Activated naive CD8-positive, alpha-beta T cell treated with anti-CD3 and anti-CD28 coated beads, Interleukin-2, amount 50 U/mL, for 24 hours (primary cell): ENCODE measurements around the gene TULP4.

Experiments
- ATAC-seq: fragments of 150-1000 bp; cut with Tn5 transposase; one replicate; pipeline ENCODE4 v1.10.0; 2021
- DNase-seq: peaks from one replicate; pipeline ENCODE4 v3.0.0; 2021
- H3K27ac Mint-ChIP-seq: one replicate; pipeline ENCODE4 v1.8.0; 2021; ENCODE audit warnings: mild to moderate bottlenecking, mixed read lengths
- H3K27me3 Mint-ChIP-seq: one replicate; pipeline ENCODE4 v1.8.0; 2021; ENCODE audit warnings: mixed read lengths
- H3K36me3 Mint-ChIP-seq: one replicate; pipeline ENCODE4 v1.8.0; 2021; ENCODE audit warnings: low read depth, mixed read lengths
- H3K4me1 Mint-ChIP-seq: one replicate; pipeline ENCODE4 v1.8.0; 2021; ENCODE audit warnings: mixed read lengths
- H3K4me3 Mint-ChIP-seq: one replicate; pipeline ENCODE4 v1.8.0; 2021; ENCODE audit warnings: mild to moderate bottlenecking, moderate library complexity, mixed read lengths
- H3K9me3 Mint-ChIP-seq: one replicate; pipeline ENCODE4 v1.8.0; 2021; ENCODE audit warnings: mixed read lengths

TULP4 gene

DNA sequence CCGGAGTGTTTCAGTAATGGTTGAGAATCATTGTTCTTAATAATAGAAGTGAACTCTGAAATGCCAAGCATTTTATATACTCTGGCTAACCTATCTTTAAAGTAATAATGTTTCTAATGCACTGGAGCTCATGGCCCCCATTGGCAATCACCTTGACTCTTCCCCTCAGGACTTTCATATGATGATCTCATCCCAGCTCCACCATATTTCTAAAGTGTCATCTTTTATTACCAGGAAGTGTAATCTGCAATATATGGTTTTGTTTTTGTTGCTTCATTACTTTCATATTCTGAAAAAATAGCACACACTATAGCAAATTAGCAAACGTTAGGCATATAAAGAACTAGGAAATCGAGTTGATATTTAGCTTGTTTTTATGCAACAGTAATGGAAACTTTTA lies 60.3 kb downstream of the TULP4 start:
- DNase-seq: no peak
- Mint-ChIP-seq H3K9me3 (no peaks in the 10 kb centered on the region), H3K27ac (no peak overlapping the region), H3K27me3 (no peaks in the 10 kb centered on the region), H3K4me1 (peaks cover 4% of the 10 kb centered on the region), H3K4me3 (no peak overlapping the region), H3K36me3 (peaks cover 1% of the 10 kb centered on the region)
- ATAC-seq: no peak

DNA sequence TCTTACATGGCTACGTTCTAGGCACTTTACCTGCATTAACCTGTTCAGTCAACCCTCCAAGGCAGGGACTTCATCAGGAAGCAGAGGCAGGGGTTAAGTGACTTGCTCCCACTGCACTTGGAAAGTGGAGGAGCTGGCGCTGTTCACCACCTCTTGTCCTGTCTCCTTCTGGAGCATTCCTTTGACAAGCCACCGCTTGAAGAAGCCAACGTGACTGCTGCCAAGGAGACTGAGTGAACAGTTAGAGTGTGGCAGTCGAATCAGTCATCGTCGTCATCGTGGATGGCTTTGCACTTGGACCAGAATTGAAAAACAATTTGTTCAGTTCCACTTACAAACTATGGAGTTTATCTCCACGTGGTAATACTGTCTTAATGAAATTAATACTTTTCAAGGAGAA lies 60.9 kb downstream of the TULP4 start:
- H3K27ac Mint-ChIP-seq: no peak overlapping the region
- no peaks in the 10 kb centered on the region for H3K27me3 Mint-ChIP-seq
- DNase-seq: no peak
- ATAC-seq: no peak
- H3K36me3 Mint-ChIP-seq: peaks cover 1% of the 10 kb centered on the region
- no peak overlapping the region for H3K4me3 Mint-ChIP-seq
- H3K4me1 Mint-ChIP-seq: peaks cover 4% of the 10 kb centered on the region
- H3K9me3 Mint-ChIP-seq: no peaks in the 10 kb centered on the region

DNA sequence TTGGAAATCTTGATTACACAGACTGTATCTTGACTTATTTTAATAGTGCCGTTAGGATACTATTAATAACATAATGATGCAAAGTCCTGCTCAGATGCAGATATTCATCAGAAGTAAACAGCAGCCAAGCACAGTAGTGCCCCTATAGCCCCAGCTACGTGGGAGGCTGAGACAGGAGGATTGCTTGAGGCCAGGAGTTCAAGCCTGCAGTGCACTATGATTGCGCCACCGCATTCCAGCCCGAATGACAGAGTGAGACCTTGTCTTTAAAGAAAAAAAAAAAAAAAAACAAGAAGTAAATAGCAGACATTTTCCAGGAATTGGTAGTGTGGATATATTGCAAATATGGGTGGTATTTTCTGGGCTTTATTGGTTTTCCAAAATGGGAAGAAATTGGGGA lies 61.8 kb downstream of the TULP4 start:
- peaks cover 1% of the 10 kb centered on the region for H3K36me3 Mint-ChIP-seq
- H3K9me3 Mint-ChIP-seq: no peaks in the 10 kb centered on the region
- H3K27ac Mint-ChIP-seq: no peak overlapping the region
- no peak for DNase-seq
- no peak overlapping the region for H3K4me3 Mint-ChIP-seq
- ATAC-seq: no peak
- no peaks in the 10 kb centered on the region for H3K27me3 Mint-ChIP-seq
- H3K4me1 Mint-ChIP-seq: peaks cover 4% of the 10 kb centered on the region

DNA sequence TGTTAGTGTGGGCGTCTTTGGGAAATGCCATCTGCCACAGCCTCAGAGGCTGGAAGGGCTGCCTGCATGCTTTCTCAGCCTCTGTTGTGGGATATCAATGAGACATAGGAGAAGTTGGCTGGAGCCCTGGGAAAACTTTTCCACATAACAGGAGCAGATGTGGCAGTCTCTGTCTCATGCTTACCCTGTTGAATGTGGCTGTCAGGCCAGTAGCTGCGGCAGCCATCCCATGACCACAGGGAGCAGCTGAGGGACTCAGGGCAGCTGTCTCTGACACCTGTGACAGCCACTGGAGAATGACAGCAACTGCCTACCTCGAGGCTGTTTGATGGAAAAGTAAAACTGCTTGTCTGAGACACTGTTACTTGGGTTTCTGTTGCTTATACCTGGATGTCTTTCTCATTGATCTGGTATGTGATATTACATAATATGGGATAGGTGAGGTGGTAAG lies 64.4 kb downstream of the TULP4 start:
- no peaks in the 10 kb centered on the region for H3K9me3 Mint-ChIP-seq
- H3K4me1 Mint-ChIP-seq: peaks cover 2% of the 10 kb centered on the region
- no peak for DNase-seq
- H3K4me3 Mint-ChIP-seq: no peak overlapping the region
- peaks cover 1% of the 10 kb centered on the region for H3K36me3 Mint-ChIP-seq
- no peaks in the 10 kb centered on the region for H3K27me3 Mint-ChIP-seq
- no peak for ATAC-seq
- H3K27ac Mint-ChIP-seq: no peak overlapping the region

DNA sequence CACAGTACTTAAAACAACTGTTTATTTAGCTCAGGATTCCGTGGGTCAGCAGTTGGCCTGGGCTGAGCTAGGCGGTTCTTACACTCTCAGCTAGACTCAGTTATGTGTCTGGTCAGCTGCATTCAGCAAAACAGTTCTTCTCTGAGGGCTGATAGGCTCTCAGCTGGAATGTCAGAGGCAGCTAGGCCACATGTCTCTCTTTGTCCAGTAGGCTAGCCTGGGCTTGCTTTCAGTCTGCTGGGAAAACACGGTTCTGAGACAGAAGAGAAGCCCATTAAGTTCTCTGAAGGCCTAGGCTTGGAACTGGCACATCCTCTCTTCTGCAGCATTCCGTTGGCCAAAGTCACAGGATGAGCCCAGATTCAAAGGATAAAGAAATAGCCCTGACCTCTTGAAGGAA lies 65.6 kb downstream of the TULP4 start:
- Mint-ChIP-seq H3K4me3 (no peak overlapping the region), H3K9me3 (no peaks in the 10 kb centered on the region), H3K27me3 (no peaks in the 10 kb centered on the region), H3K4me1 (no peaks in the 10 kb centered on the region), H3K27ac (no peak overlapping the region), H3K36me3 (no peaks in the 10 kb centered on the region)
- ATAC-seq: no peak
- DNase-seq: no peak

DNA sequence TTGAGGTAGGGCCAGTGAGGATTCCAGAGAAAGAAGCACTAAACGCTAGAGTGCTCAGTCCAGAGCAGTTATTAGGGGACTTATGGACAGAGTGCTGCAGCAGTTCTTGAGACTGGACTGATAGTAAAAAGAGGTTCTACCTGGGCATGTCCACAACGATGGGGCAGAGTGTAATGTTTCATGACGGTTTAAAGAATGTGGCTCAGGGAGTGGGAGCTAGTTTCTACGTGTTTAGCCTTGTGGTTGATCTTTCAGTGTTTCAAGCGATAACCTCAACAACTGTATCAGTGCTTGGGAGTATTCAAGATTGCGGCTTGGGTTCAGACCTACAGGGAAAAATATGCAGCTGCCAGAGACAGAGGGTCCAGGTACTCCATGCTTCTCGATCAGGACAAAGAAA lies 67.1 kb downstream of the TULP4 start:
- Mint-ChIP-seq H3K27ac (no peak overlapping the region), H3K9me3 (no peaks in the 10 kb centered on the region), H3K27me3 (no peaks in the 10 kb centered on the region), H3K36me3 (no peaks in the 10 kb centered on the region), H3K4me1 (no peaks in the 10 kb centered on the region), H3K4me3 (no peak overlapping the region)
- no peak for DNase-seq
- no peak for ATAC-seq

DNA sequence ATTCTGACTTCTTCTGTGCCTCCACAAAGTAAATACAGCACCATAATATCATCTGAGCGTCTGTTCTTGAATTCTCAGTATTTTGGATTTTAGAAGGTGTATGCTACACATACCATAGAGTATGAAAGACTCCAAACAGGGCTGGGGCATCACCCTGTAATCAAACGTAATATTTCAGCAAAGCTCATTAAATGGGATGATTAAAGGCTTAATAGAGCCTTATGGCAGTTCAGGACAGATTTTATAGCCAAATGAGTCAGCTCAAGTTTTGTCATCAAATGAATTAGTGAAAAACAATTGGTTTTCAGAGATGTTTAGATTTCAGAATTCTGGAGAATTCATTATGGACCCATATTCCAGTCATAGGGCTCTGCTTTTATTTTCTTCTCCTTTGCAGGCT lies 68.9 kb downstream of the TULP4 start:
- DNase-seq (no peak), ATAC-seq (no peak)
- no peaks in the 10 kb centered on the region for H3K36me3 Mint-ChIP-seq
- no peak overlapping the region for H3K27ac Mint-ChIP-seq
- H3K9me3 Mint-ChIP-seq: no peaks in the 10 kb centered on the region
- H3K27me3 Mint-ChIP-seq: no peaks in the 10 kb centered on the region
- no peak overlapping the region for H3K4me3 Mint-ChIP-seq
- H3K4me1 Mint-ChIP-seq: no peaks in the 10 kb centered on the region

DNA sequence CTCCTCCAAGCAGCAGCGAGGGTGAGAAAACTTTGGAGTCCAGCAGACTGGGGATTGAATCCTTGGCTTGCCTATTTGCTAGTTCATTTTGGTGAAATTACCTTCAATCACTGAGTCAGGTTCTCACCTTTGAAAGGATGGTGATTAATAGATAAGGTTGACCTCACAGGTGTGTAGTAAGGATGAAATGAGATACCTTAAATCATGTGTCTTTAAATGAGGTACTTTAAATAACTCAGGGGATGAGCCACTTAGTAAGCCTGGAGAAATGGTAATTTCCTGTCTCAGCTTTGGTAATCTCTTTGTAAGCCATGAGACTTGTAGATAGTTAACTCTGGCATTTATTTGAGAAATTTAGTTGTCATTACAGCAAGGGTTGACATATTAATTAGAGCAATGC lies 70.2 kb downstream of the TULP4 start:
- DNase-seq (no peak), ATAC-seq (no peak)
- Mint-ChIP-seq H3K4me3 (no peak overlapping the region), H3K36me3 (no peaks in the 10 kb centered on the region), H3K9me3 (no peaks in the 10 kb centered on the region), H3K4me1 (no peaks in the 10 kb centered on the region), H3K27ac (no peak overlapping the region), H3K27me3 (no peaks in the 10 kb centered on the region)

DNA sequence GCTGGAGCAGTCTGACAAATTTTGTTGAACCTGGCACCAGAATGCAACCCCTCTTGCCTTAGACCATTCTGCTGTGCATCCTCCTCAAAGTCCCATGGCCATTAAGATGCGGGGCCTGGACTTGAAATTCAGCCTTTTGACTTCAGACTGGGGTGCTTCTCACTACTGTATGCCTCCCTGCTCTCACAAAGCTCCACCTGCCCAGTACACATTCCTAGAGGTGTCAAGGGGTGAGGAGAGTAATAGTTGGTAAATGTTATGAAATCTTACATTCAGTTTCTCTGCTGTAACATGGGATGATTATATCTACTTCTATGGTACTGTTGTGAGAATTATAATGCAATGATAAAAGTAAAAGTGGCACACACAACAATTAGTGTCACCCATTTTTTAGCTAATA lies 70.8 kb downstream of the TULP4 start:
- no peak overlapping the region for H3K27ac Mint-ChIP-seq
- ATAC-seq: no peak
- no peaks in the 10 kb centered on the region for H3K27me3 Mint-ChIP-seq
- no peak overlapping the region for H3K4me3 Mint-ChIP-seq
- H3K4me1 Mint-ChIP-seq: no peaks in the 10 kb centered on the region
- no peaks in the 10 kb centered on the region for H3K9me3 Mint-ChIP-seq
- H3K36me3 Mint-ChIP-seq: no peaks in the 10 kb centered on the region
- no peak for DNase-seq

DNA sequence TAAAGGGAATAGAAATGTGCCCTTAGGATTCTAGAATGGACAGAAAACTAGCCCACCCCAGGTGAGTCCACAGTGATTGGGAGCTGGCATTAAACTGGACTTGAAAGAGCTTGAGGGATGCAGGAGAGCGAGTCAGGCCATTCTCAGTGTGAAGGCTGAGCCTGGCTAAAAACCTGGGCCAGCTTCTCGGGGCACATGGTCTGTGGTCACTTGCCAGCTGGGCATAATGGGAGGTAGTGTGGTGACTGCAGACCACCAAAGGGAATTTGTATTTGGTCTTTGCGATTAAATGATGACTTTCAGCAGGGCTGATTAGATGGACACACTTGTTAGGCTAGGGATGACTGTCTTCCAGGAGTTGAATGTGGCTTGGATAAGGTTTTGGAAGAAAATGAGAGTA lies 71.3 kb downstream of the TULP4 start:
- Mint-ChIP-seq H3K27ac (no peak overlapping the region), H3K36me3 (no peaks in the 10 kb centered on the region), H3K27me3 (no peaks in the 10 kb centered on the region), H3K9me3 (no peaks in the 10 kb centered on the region), H3K4me1 (no peaks in the 10 kb centered on the region), H3K4me3 (no peak overlapping the region)
- DNase-seq (no peak), ATAC-seq (no peak)

DNA sequence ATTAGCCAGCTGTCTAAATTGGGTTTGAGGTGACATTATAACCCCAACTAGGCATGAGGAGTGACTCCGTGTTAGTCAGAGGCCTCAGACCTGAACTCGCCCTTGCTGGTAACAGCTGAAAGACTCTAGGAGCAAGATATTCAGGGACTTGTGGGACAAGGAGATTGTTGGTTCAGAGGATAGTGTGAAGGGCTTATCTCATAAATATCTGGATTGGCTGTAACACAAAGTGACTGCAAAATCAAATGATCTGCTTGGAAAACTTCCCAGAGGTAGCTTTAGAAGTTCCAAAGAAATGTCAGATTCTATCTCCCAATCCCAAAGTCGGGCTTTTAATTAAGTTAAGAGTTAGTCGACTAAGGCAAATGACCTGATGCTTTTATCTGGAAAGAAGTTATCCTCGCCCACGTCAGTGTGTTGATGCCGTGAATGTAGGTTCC lies 72.4 kb downstream of the TULP4 start:
- H3K27me3 Mint-ChIP-seq: no peaks in the 10 kb centered on the region

DNA sequence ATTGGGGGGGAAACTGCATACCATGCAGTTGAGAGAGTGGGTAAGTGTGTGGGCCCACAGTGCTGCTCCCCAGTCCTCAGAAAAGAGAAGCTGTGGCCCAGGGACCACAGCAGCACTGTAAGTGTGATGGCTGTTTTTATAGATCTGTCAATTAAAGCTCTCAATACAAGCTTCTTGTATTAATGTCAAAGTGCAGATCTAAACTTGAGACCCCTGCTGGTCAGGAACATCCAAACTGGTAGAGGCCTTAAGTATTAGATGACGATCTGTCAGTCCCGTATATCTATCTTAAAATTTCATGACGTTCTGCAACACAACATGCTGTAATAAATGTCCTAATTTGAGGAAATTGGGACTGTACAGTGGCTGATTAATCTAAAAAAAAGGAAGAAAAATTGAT lies 74.8 kb downstream of the TULP4 start:
- ATAC-seq (no peak), DNase-seq (no peak)
- peaks cover 3% of the 10 kb centered on the region for H3K4me1 Mint-ChIP-seq
- no peaks in the 10 kb centered on the region for H3K27me3 Mint-ChIP-seq
- H3K36me3 Mint-ChIP-seq: peaks cover 7% of the 10 kb centered on the region
- H3K4me3 Mint-ChIP-seq: no peak overlapping the region
- H3K27ac Mint-ChIP-seq: no peak overlapping the region
- no peaks in the 10 kb centered on the region for H3K9me3 Mint-ChIP-seq

More for the DNA sequence above, 72.4 kb downstream of the TULP4 start:
- Mint-ChIP-seq H3K9me3 (no peaks in the 10 kb centered on the region), H3K4me1 (peaks cover 3% of the 10 kb centered on the region), H3K4me3 (no peak overlapping the region), H3K36me3 (no peaks in the 10 kb centered on the region), H3K27ac (no peak overlapping the region)
- ATAC-seq (no peak), DNase-seq (no peak)

DNA sequence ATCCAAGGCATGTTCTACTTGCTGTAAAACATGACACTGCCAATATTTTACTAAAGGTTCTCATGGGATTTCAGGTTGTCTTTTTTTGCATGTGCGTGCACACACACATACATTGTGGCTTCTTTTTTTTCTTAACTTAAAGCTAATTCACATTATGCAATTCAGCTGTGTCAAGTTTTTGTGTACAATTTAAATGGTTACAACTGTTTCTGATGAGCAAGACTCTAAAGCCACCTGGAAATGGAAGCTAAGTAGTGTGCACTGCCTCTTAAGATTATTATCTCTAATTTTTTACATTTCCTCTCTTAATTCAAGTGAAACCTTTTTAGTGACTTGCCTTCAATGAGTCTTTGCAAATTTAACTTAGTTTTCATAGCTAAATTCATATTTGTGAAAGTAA lies 75.3 kb downstream of the TULP4 start:
- no peaks in the 10 kb centered on the region for H3K27me3 Mint-ChIP-seq
- H3K4me1 Mint-ChIP-seq: peaks cover 3% of the 10 kb centered on the region
- H3K27ac Mint-ChIP-seq: no peak overlapping the region
- DNase-seq: no peak
- peaks cover 10% of the 10 kb centered on the region for H3K36me3 Mint-ChIP-seq
- no peak for ATAC-seq
- no peak overlapping the region for H3K4me3 Mint-ChIP-seq
- H3K9me3 Mint-ChIP-seq: no peaks in the 10 kb centered on the region

DNA sequence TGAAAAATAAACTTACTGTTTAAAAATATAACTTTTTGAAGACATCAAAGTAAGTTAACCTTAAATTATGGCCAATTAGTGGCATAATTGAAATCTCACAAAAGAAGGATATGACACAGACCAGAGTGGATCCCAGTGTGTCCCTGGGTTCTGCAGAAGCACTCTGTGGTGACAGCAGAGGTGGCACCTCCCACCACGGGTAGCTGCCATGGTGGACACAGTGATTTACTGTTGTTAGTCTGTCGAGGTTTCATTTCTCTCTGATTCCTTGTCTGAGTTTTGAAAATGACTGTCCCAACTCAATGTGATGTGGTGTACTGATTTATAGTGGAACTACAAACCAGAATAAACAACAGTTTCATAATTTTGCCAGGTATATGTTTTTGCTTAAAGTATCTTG lies 76.5 kb downstream of the TULP4 start:
- no peaks in the 10 kb centered on the region for H3K27me3 Mint-ChIP-seq
- peaks cover 2% of the 10 kb centered on the region for H3K9me3 Mint-ChIP-seq
- no peak overlapping the region for H3K4me3 Mint-ChIP-seq
- H3K4me1 Mint-ChIP-seq: peaks cover 3% of the 10 kb centered on the region
- no peak for DNase-seq
- H3K27ac Mint-ChIP-seq: no peak overlapping the region
- no peak for ATAC-seq
- peaks cover 16% of the 10 kb centered on the region for H3K36me3 Mint-ChIP-seq

DNA sequence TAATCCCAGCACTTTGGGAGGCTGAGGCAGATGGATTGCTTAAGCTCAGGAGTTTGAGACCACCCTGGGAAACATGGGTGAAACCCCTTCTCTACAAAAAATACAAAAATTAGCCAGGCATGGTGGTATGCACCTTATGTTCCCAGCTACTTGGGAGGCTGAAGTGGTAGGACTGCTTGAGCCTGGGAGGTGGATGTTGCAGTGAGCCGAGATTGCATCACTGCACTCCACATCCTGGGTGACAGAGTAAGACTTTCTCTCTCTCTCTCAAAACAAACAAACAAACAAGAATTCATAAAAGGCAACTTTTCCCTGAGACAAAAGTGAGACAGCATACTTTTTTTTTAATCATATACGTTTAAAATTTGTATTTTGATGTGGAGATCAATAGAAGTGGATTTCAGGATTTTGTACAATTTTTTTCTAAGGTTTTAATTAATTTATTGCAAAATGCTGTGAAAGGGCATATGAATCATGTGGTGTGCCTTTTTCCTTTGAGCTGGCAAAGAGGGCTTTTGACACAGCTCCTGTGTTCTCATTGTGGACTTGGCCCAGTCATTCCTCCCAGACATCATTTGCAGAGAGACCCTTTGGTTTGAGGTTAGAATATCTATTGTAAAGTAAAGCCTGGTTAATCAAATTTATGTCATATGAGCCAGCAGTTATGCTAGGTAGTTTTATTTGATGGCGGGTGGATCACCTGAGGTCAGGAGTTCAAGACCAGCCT lies 77.1 kb downstream of the TULP4 start:
- Mint-ChIP-seq H3K27ac (no peak overlapping the region), H3K36me3 (peaks cover 22% of the 10 kb centered on the region), H3K27me3 (no peaks in the 10 kb centered on the region), H3K4me3 (no peak overlapping the region), H3K4me1 (peaks cover 7% of the 10 kb centered on the region), H3K9me3 (peaks cover 7% of the 10 kb centered on the region)
- ATAC-seq: peak; percentile 57
- DNase-seq: no peak

DNA sequence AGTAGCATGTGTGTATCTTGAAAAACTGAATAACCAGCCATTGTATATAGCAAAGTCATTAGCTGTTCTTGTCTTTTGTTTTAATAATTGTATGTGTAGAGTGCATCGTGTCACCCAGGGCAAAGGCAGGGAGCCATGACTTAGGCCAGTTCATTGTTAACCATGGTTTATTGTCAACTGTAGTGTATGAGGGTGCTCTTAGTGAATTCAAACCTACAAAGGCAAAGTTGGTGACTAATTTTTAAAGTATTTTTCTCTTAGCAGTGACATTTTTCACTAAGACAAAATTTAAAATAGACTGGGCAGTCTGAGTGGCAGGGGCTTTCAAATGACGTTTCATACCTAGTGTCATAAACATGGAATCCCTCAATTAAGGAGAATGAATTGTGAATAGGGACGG lies 79.0 kb downstream of the TULP4 start:
- Mint-ChIP-seq H3K36me3 (peaks cover 22% of the 10 kb centered on the region), H3K4me3 (no peak overlapping the region), H3K27me3 (no peaks in the 10 kb centered on the region), H3K9me3 (peaks cover 7% of the 10 kb centered on the region), H3K4me1 (peaks cover 17% of the 10 kb centered on the region), H3K27ac (no peak overlapping the region)
- DNase-seq: no peak
- ATAC-seq: no peak
